Measurements from ENCODE around the gene GLT1D1.

GLT1D1 gene

DNA sequence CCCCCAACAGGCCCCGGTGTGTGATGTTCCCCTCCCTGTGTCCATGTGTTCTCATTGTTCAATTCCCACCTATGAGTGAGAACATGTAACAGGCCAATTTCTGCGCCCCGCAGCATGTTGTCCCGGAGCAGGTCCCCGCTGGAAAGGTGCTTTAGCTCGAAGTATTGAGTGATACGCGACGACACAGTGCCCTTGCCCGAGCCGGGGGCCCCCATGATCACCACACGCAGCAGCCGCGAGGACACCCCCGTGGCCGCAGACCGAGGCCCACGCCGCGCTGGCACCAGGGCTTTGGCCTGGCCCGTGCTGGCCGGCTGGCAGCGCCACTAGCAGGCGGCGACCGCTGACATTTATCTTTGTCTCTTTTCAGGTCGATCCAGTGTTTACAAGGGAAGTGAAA lies 91.7 kb downstream of the GLT1D1 start:
- no peak overlapping the region for H3K9ac ChIP-seq (ENCODE audit: low read length)
- no peak overlapping the region for H3K14ac ChIP-seq (ENCODE audit: low read length)
- no peaks in the 10 kb centered on the region for H3K79me2 ChIP-seq (ENCODE audit: control insufficient read depth, insufficient read depth, low read length, poor library complexity)
- no peaks in the 10 kb centered on the region for H3K36me3 ChIP-seq (ENCODE audit: control insufficient read depth in 1 of 2, insufficient read depth in 2 of 2, low read length in 2 of 2)
- H2BK12ac ChIP-seq (ENCODE audit: low read length) = no peak overlapping the region
- H2BK5ac ChIP-seq (ENCODE audit: low read depth, low read length, poor library complexity) = no peak overlapping the region
- no peak overlapping the region for H4K91ac ChIP-seq (ENCODE audit: low read depth, low read length)
- no peak overlapping the region for H3K18ac ChIP-seq (ENCODE audit: low read length)
- H2AK5ac ChIP-seq (ENCODE audit: low read length) = no peak overlapping the region
- no peak overlapping the region for H3K4me3 ChIP-seq (ENCODE audit: low read depth, low read length)
- no peak overlapping the region for H4K12ac ChIP-seq (ENCODE audit: low read depth, low read length)
- H4K8ac ChIP-seq (ENCODE audit: low read depth, low read length) = no peak overlapping the region
- H3K4me2 ChIP-seq (ENCODE audit: low read length) = no peak overlapping the region
- no peaks in the 10 kb centered on the region for H3K79me1 ChIP-seq (ENCODE audit: low read length)
- no peak for DNase-seq
- no peak overlapping the region for H3K4ac ChIP-seq (ENCODE audit: low read depth, low read length)
- H3K27ac ChIP-seq (ENCODE audit: low read depth, low read length) = no peak overlapping the region
- H2BK120ac ChIP-seq (ENCODE audit: insufficient read depth, low read length, poor library complexity) = no peak overlapping the region
- no peak overlapping the region for H3K23ac ChIP-seq (ENCODE audit: low read length)
- no peaks in the 10 kb centered on the region for H3K4me1 ChIP-seq (ENCODE audit: control insufficient read depth in 1 of 2, insufficient read depth in 2 of 2, low read length in 2 of 2)
- H2AFZ ChIP-seq (ENCODE audit: insufficient read depth, low read length, poor library complexity) = no peak overlapping the region
- WGBS (ENCODE audit: extremely low coverage, insufficient coverage, insufficient read length) = no CpG with 5 or more reads among the region's 27 CpGs
- H3K27me3 ChIP-seq (ENCODE audit: insufficient read depth, low read length) = no peaks in the 10 kb centered on the region
- H3K9me3 ChIP-seq (ENCODE audit: insufficient read depth, low read depth, low read length) = no peaks in the 10 kb centered on the region

DNA sequence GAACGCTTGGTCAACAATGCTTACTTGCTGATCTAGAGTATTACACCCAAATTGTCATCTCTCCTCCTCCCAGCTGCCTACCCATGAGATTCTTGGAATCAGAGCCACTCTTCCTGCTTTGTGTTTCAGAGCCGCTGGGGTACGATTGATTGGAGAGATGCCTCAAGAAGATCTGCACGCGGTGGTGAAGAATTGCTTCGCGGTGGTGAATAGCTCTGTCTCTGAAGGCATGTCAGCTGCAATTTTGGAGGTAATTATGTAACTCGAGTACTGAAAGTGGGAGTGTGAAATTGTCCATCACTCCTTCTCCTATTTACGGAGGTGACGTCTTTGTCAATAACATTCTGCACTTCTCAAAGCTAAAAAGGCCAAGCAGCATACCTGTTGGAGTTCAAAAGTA lies 93.9 kb downstream of the GLT1D1 start:
- H2BK5ac ChIP-seq (ENCODE audit: low read depth, low read length, poor library complexity) = no peak overlapping the region
- H3K9me3 ChIP-seq (ENCODE audit: insufficient read depth, low read depth, low read length) = peaks cover 2% of the 10 kb centered on the region
- H2BK120ac ChIP-seq (ENCODE audit: insufficient read depth, low read length, poor library complexity) = no peak overlapping the region
- H2AFZ ChIP-seq (ENCODE audit: insufficient read depth, low read length, poor library complexity) = no peak overlapping the region
- no peak for DNase-seq
- H2AK5ac ChIP-seq (ENCODE audit: low read length) = no peak overlapping the region
- H3K4me3 ChIP-seq (ENCODE audit: low read depth, low read length) = no peak overlapping the region
- no CpG with 5 or more reads among the region's 10 CpGs for WGBS (ENCODE audit: extremely low coverage, insufficient coverage, insufficient read length)
- no peaks in the 10 kb centered on the region for H3K79me2 ChIP-seq (ENCODE audit: control insufficient read depth, insufficient read depth, low read length, poor library complexity)
- H3K27me3 ChIP-seq (ENCODE audit: insufficient read depth, low read length) = no peaks in the 10 kb centered on the region
- H4K91ac ChIP-seq (ENCODE audit: low read depth, low read length) = no peak overlapping the region
- no peak overlapping the region for H2BK12ac ChIP-seq (ENCODE audit: low read length)
- H3K9ac ChIP-seq (ENCODE audit: low read length) = no peak overlapping the region
- no peak overlapping the region for H3K23ac ChIP-seq (ENCODE audit: low read length)
- no peak overlapping the region for H3K4ac ChIP-seq (ENCODE audit: low read depth, low read length)
- H3K4me2 ChIP-seq (ENCODE audit: low read length) = no peak overlapping the region
- H3K27ac ChIP-seq (ENCODE audit: low read depth, low read length) = no peak overlapping the region
- H3K18ac ChIP-seq (ENCODE audit: low read length) = no peak overlapping the region
- no peak overlapping the region for H4K8ac ChIP-seq (ENCODE audit: low read depth, low read length)
- H3K14ac ChIP-seq (ENCODE audit: low read length) = no peak overlapping the region
- no peaks in the 10 kb centered on the region for H3K4me1 ChIP-seq (ENCODE audit: control insufficient read depth in 1 of 2, insufficient read depth in 2 of 2, low read length in 2 of 2)
- no peaks in the 10 kb centered on the region for H3K36me3 ChIP-seq (ENCODE audit: control insufficient read depth in 1 of 2, insufficient read depth in 2 of 2, low read length in 2 of 2)
- H4K12ac ChIP-seq (ENCODE audit: low read depth, low read length) = no peak overlapping the region
- no peaks in the 10 kb centered on the region for H3K79me1 ChIP-seq (ENCODE audit: low read length)

DNA sequence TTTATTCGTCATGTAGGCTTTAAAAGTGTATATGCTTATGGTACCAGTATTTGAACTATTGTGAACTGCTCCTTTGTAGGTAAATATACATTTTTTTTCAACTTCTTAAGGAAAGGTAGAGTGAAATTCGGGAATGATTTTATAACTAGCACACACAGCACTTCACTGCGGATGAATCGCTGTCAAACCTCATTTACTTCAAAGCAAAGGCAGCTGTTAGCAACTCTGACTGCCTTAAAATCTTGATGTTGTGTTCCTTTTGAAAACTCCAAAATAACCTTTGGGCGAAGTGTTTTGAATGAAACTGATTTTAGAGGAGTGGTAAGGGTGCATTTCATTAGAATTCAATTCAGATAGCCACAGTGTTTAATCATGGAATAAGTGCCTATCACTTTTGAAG lies 95.8 kb downstream of the GLT1D1 start:
- Histone ChIP-seq H3K4ac (ENCODE audit: low read depth, low read length) (no peak overlapping the region), H2BK5ac (ENCODE audit: low read depth, low read length, poor library complexity) (no peak overlapping the region), H3K27me3 (ENCODE audit: insufficient read depth, low read length) (no peaks in the 10 kb centered on the region), H3K27ac (ENCODE audit: low read depth, low read length) (no peak overlapping the region), H2AK5ac (ENCODE audit: low read length) (no peak overlapping the region), H3K79me1 (ENCODE audit: low read length) (no peaks in the 10 kb centered on the region), H3K14ac (ENCODE audit: low read length) (no peak overlapping the region), H2BK12ac (ENCODE audit: low read length) (no peak overlapping the region), H3K23ac (ENCODE audit: low read length) (no peak overlapping the region), H4K91ac (ENCODE audit: low read depth, low read length) (no peak overlapping the region), H3K4me2 (ENCODE audit: low read length) (no peak overlapping the region), H3K36me3 (ENCODE audit: control insufficient read depth in 1 of 2, insufficient read depth in 2 of 2, low read length in 2 of 2) (no peaks in the 10 kb centered on the region), H4K12ac (ENCODE audit: low read depth, low read length) (no peak overlapping the region), H2BK120ac (ENCODE audit: insufficient read depth, low read length, poor library complexity) (no peak overlapping the region), H2AFZ (ENCODE audit: insufficient read depth, low read length, poor library complexity) (no peak overlapping the region), H3K9me3 (ENCODE audit: insufficient read depth, low read depth, low read length) (peaks cover 2% of the 10 kb centered on the region), H3K9ac (ENCODE audit: low read length) (no peak overlapping the region), H3K4me3 (ENCODE audit: low read depth, low read length) (no peak overlapping the region), H4K8ac (ENCODE audit: low read depth, low read length) (no peak overlapping the region), H3K4me1 (ENCODE audit: control insufficient read depth in 1 of 2, insufficient read depth in 2 of 2, low read length in 2 of 2) (no peaks in the 10 kb centered on the region), H3K79me2 (ENCODE audit: control insufficient read depth, insufficient read depth, low read length, poor library complexity) (no peaks in the 10 kb centered on the region), H3K18ac (ENCODE audit: low read length) (no peak overlapping the region)
- no CpG with 5 or more reads among the region's 5 CpGs for WGBS (ENCODE audit: extremely low coverage, insufficient coverage, insufficient read length)
- no peak for DNase-seq

DNA sequence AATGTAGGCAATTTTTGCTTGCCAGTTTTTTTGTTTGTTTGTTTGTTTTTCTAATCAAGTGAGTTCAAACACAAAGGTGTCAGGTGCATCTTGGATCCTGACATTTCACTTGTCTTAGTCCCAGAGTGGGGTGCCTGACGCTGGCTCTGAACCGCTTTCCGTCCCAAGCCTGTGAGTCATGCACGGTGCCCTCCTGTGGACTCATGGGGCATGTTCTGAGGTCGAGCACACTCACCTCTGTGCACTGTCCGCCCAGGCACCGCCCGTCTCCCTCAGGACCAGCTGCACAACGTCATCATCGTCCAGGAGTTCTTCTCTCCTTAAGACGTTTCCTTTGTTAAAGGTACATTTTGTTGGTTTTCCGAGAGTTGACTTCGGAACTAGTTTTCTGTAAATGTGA lies 98.2 kb downstream of the GLT1D1 start:
- Histone ChIP-seq H3K27me3 (ENCODE audit: insufficient read depth, low read length) (no peaks in the 10 kb centered on the region), H2BK120ac (ENCODE audit: insufficient read depth, low read length, poor library complexity) (no peak overlapping the region), H3K36me3 (ENCODE audit: control insufficient read depth in 1 of 2, insufficient read depth in 2 of 2, low read length in 2 of 2) (no peaks in the 10 kb centered on the region), H4K91ac (ENCODE audit: low read depth, low read length) (no peak overlapping the region), H3K9ac (ENCODE audit: low read length) (no peak overlapping the region), H2BK5ac (ENCODE audit: low read depth, low read length, poor library complexity) (no peak overlapping the region), H4K8ac (ENCODE audit: low read depth, low read length) (no peak overlapping the region), H3K79me2 (ENCODE audit: control insufficient read depth, insufficient read depth, low read length, poor library complexity) (no peaks in the 10 kb centered on the region), H3K4me3 (ENCODE audit: low read depth, low read length) (no peak overlapping the region), H3K27ac (ENCODE audit: low read depth, low read length) (no peak overlapping the region), H4K12ac (ENCODE audit: low read depth, low read length) (no peak overlapping the region), H3K18ac (ENCODE audit: low read length) (no peak overlapping the region), H2AK5ac (ENCODE audit: low read length) (no peak overlapping the region), H3K23ac (ENCODE audit: low read length) (no peak overlapping the region), H3K4ac (ENCODE audit: low read depth, low read length) (no peak overlapping the region), H3K9me3 (ENCODE audit: insufficient read depth, low read depth, low read length) (peaks cover 2% of the 10 kb centered on the region), H3K4me1 (ENCODE audit: control insufficient read depth in 1 of 2, insufficient read depth in 2 of 2, low read length in 2 of 2) (no peaks in the 10 kb centered on the region), H2AFZ (ENCODE audit: insufficient read depth, low read length, poor library complexity) (no peak overlapping the region), H3K4me2 (ENCODE audit: low read length) (no peak overlapping the region), H2BK12ac (ENCODE audit: low read length) (no peak overlapping the region), H3K79me1 (ENCODE audit: low read length) (no peaks in the 10 kb centered on the region), H3K14ac (ENCODE audit: low read length) (no peak overlapping the region)
- no CpG with 5 or more reads among the region's 13 CpGs for WGBS (ENCODE audit: extremely low coverage, insufficient coverage, insufficient read length)
- no peak for DNase-seq

Measured in trophoblast cell (in vitro differentiated cells and primary cell).